Iris pigment epithelial cell (primary cell): Measurements from ENCODE around the gene PHC2.

ENCODE experiments used
- DNase-seq: peaks from one replicate; pipeline ENCODE4 v3.0.0-alpha.2; 2011; ENCODE audit warnings: low read depth

The PHC2 gene

DNA sequence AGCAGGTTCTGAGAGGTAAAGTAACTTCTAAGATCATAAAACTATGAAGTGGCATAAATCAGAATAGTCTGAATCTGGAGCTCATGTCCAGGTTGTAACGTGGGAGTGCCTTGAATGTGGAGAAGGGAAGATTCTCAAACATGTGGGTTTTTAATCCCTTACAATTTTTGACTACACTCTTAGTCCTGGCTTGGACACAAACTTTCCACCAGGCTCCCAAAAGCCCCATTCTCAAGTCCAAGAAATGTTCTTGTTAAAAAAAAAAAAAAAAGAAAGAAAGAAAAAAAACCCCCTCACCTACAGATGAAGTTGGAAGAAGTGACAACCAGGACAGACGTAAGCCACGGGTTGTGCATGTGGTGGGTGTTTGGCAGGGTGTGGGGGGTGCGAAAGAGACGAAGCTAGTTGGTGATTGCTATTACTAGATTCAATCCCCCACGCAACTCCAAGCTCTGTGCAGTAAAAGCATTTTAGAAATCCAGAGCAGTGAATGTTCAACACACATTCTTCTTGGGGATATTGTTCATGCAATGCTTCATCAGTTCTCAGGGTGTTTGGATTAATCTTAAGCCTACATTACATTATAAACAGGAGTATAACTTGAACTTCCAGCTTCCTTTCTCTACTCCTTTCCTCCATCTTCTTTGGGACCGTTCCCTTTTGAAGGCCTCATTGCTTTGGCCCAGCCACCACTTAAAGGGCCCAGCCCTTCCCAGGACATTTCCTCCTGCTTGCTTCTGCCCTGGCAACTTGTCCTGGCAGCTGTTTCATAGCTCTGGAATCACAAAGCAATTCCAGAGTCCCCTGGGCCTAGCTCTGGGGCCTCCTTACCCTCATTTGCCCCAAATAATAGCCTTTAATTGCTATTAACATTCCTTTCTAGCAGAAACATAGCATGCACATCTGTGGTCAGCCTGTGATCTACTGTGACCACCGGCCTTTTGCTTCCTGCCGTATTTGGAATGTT is 41.8 kb downstream of the PHC2 start:
- DNase-seq = peak; percentile 80

DNA sequence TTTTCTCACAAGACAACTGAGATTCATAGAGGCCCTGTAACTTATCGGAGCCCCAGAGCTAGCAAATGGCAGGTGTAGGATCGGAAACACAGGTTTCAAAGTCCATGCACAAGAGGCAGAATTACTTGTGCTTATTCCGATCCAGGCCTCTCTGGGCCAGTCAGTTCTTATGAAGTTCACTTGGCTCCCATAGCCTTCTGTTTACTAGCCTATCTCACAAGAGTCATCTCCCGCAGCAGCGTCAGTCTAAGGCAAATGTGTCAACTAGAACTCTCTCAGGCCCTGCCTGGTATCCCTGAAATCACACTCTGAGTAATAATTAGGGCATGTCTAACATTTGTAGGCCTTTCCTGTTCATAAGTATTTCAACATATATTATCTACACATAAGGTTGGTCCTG is 43.3 kb downstream of the PHC2 start:
- peak; percentile 100 for DNase-seq

DNA sequence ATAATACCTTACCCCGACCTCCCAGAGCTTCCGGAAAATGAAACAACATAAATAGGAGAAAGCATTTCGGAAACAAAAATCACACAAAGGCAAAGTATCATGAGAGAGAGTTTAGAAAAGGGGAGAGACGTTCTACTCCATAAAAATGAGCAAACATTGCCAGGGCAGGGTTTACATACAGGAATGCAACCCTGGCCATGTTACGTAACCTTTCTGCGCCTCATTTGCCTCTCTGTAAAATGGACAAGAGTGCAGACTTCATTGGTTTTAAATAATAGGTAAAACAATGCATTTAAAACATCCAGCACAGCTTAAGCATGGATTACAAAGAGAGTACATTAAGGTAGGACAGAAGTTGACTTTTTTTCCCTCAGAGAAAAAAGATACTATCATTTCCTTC is 45.6 kb downstream of the PHC2 start:
- DNase-seq = no peak

DNA sequence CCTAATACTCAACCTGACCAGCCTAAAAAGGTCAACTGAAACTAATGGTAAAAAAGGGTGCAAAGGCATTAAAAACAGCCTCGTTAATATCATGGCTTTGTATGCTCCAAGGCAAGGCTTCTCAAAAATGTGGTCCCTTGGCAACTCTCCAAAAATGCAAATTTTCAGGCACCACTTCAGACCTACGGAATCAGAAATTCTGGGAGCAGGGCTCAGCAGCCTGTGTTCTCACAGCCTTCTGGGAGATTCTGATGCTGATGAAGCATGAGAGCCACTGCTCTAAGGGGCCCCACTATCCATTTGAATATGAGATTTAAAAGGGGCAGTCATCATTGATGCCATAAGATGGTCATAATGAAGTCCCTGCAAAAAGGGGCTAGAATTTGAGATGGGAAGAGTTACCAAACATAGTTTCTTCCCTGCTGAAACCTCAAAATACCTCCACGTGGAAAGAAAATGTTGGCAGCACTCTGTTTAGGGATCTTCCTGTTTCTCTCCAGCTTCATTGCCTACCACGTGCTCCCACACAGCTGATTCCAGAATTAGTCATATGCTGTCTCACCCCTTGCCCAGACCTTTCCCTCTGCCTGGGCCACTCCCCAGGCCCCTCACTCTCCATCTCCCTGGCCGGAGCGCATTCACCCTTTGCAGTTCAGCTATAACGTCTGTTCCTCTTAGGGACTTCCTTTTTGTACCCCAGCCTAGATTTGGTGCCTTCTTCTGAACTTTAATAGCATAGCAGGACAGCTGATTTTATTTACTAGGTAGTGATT is 46.7 kb downstream of the PHC2 start:
- DNase-seq = peak; percentile 88

DNA sequence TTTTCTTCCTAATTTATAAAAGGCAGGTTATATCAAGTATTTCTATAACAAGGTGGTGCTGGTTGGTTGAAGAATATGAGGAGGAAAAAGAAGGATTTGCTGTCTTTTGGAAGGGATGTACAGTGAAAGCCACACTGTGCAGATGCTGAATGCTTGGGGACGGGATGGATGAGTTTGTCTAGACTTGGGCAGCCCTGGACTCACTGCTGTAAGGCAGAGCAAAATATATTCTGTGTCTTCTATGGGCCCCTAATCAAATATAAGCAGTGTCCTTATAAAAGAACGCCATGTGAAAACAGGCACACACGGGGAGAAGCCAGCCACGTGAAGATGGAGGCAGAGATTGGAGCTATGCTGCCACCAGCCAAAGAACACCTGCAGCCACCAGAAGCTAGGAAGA is 47.4 kb downstream of the PHC2 start:
- DNase-seq = no peak

DNA sequence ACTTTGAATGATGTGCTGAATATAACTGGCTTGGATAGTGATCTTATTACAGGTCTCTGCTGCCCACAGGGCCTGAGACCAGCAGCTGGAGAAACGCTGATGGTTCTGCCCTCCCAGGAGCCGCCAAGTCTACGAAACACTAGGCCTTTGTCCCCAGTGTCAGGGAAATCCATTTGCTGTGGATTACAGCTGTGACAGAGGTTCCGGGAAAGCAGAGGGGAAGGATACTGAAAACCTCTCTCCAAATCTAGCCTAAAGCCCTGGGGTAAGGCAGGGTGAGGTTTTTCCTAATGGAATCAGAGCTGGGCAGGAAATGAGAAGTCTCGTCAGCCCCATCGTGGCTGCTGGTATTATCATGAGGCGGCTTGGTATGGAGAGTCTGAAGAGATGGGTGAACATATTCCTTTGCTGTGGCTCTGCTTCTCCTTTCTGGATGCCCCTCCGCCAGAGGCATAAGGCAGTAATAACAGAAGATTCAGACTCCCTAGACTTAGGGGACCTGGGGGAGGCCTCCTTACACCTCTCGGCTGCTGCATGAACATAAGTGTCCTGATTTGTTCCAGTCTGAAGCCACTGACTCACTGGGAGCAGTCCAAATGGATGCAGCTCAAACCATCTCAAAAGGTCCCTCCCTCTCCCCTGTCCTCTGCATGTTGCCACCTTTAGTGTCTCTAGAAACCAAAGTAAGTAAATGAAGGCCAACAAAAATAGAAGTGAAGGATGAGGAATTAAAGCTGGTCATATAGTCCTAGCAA is 48.1 kb downstream of the PHC2 start:
- DNase-seq = no peak

DNA sequence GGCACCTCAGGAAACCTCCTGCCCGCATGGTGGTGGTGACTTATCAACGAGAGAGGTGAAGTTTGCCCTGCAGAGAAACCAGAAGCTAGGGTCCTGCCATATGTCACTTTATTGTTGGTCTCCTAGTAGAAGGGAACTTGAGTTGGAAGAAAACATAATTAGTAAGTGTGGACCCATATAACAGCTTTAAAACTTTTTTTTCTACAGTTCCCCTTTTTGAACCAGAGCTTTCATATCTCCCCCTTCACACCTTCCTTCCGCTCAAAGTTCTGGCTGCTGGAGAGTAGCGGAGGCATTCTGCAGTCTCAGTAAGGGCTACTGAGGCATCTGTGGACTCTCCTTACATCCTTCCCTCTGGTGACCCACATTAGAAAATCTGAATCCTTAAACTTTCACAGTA is 48.9 kb downstream of the PHC2 start:
- no peak for DNase-seq

DNA sequence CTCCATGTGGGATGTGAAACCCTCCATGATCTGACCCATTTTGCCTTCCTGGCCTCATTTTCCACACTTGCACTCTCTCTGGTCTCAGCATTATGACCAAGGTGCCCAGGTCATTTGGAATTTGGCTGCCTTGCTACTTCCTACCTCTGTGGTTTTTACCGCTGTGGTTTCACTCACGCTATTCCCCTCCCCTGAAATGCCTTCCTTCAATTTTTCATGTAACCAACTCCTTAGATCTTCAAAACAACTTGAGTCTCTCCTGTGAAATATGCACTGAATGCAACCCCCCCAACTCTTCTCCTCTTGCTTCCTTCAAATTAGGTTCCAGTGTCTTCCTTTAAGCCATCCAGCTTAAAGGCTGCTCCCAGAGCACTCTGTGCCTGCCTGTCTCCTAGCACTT is 50.1 kb downstream of the PHC2 start:
- DNase-seq = no peak

DNA sequence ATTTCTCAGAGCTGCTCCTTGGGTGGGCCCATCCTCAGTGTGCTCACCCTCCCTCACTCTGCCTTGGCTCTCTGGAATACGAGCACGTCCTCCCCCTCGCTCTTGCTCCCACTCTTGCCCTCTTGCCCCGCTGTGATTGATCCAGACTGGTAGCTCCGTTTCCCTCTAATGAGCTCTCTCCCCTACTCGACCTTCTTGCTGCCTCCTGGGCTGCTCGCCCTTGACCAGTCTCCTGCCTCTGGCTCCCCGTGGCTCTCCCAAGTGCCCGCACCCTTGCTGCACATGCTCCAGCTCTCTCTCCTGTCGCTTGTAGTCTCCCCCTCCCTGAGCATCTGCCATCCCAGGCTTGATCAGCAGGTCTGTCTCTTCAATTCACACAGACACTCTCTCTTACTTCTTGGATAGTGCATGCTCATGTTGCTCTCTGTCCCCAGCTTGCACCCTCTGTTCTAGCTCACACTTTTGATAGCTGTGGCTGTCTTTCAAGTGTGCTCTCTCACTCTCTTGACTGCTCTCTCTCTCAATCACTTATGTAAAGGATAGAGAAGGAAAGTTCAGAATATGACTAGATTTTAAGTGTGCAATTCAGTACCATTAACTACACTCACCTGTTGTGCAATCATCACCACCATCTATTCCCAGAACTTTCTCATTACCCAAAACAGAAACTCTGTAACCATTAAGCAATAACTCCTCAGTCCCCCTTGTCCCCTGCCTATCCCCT is 51.1 kb downstream of the PHC2 start:
- no peak for DNase-seq

DNA sequence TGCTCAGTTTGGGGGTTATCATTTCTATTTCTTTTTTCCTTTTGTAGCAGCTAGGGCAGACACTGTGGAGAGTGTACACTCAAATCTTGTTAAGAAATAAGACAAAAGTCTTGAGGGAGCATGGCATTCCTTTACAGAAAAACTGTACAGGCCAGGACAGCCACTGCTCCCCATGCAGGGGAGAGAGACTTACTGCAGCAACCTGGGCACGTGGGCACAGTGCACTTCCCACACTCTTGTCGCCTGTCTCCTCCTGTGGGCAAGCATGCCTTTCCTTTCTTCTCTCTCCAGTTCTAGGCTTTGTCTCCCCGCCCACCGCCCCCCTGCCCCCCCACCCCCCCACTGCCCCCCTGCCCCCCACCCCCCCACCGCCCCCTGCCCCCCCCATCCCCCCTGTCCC is 51.9 kb downstream of the PHC2 start:
- no peak for DNase-seq

DNA sequence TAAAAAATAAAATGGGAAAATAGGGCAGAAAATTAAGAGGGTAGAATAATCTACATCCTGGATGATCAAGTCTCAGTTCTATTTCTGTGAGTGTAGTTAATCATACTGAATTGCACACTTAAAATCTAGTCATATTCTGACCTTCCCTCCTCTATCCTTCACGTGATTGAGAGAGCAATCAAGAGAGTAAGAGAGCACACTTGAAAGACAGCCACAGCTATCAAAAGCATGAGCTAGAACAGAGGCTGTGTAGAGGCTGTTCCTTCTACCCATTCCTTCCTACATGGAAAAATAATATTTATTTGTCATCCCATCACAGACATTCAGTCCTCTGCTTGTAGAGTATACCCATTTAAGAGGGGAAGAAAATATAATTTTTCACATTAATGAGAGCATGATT is 52.4 kb downstream of the PHC2 start:
- DNase-seq = no peak

DNA sequence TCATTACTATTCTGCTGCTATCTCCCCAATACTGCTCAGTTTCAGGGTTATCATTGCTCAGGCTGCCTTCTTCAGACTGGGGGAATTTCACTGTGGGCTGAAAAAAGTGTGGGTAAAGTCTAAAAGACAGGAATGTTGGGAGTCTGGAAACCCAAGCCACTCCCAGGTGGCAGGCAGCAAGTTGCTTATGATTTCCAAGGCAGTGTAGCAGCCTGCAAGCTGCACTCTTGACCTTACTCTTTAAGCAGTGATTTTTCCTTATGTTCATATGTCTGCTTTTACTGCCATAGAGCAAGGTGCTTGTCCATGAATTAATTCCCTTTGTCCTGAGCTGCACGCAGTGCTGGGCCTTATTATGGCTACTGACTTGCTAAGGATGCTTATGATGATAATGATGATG is 53.1 kb downstream of the PHC2 start:
- DNase-seq = no peak

DNA sequence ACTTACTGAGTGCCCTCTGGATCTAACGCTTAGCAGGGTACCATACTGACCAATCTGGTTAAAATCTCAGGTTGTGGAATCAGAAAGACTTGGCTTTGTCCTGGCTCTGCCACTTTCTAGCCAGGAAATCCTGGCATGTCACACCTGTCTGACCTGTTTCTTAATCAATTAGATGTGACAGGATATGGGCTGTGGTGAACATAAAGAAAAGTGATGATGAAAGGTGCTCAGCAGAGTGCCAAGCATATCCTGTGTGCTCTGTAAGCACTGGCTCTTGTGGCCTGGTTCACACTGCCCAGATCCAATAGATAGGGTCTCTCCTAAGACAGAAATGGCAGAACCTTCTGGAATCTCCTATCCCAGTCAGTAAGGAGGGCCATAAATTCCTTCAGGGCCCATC is 53.9 kb downstream of the PHC2 start:
- DNase-seq = no peak

DNA sequence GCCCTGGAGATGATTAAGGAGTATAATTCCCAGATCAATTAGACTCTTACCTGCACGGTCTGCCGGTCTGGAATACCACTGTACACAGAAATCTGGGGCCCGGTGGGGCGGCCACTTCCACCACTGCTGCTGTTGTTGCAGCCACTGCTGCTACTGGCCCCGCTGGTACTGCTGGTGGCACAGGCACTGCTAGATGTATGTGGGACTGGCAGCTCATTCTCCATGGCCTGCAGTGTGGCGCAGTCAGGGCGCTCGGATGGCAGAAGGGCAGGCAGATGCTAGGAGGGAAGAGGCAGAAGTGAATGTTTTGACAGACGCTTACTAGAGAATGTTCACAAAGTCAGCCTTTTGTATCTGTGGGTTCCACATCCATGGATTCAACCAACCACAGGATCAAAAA is 55.6 kb downstream of the PHC2 start:
- DNase-seq = no peak

DNA sequence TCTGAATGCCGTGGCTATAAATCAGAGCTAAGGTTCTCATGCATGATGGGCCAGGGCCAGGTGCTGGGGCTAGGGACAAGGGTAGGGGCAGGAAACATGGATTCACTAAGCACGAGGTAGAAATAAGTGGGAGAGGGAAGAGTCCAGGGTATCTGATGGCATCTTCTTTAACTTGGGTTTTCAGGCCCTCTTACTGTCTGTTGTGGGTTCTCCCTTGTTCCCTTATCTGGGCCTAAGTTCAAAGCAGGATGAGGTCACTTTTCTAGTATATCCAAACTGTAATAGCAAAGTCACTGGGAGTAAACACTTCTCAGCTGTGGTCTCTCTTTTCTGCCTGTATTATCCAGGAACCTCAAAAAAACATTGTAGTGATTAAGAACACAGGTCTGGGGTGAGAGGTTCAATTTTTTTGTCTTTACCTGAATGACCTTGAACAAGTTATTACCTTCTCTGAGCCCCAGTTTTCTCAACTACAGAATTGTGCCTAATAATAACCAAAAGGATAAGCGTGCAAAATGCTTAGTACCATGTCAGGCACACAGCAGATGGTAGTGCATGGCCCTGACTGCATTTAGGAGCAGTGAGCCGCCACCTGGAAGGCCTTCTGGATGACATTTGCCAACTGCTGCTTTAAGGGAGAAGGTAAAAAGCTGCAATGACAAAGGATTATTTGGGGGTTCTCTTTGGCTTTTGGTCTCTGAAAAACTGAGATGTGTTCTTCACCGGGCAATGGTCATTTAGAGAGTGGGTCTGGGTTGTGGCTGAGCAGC is 56.4 kb downstream of the PHC2 start:
- DNase-seq = peak; percentile 87

DNA sequence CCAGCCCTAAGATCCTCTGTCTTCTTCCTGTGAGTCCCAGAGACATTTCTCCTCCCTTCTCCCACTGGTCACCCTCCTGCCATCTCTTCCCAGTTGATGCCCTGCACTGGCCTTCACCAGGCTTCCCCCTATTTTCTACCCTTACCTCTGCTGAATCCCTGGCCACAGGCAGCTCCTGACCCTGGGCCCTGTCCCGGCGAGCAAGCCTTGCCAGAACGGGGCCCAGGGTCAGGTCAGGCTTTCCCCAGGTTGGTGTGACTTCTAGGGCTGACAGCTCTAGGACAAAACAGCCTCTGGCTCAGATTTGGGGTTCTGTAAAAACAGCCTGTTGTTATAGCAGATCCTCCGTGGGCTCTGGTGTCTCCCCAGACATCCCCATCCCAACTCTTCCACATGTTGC is 57.3 kb downstream of the PHC2 start:
- no peak for DNase-seq

DNA sequence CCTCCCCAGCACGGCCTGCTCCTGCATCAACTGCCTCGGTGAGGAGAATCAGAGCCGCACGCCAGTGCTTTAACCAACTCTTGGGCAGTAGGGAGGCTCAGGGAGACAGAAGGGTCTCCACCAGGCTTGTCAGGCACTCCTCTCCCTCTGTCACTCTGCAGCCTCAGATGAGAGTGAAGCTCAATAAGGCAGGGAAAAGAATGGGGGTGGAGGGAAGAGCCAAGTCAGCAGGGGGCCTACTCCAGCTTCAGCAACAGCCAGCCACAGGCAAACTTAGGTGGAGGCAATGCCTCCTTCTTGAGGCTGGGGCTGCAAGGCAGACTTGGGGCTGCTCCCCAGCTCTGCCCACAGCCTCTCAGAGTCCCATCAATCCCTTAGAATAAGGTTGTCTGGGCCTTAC is 58.2 kb downstream of the PHC2 start:
- DNase-seq = no peak

DNA sequence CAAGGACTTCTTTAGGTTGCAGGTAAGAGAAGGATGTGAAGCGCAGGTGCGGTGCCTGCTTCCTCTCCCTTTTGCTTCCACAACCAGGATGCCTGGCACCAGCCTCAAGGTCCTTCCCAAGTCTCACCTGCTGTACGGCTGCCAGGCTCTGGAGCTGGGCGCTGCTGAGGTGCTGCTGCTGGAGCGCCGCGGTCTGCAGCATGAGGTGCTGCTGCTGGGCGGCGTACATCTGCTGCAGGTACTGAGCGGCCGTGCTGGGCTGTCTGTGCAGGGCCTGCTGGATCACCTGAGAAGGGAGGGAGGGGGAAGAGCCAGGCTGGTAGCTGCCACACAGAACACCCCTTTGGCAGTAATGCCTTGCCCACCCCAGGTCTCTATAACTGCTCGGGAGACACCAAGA is 58.7 kb downstream of the PHC2 start:
- DNase-seq = no peak

DNA sequence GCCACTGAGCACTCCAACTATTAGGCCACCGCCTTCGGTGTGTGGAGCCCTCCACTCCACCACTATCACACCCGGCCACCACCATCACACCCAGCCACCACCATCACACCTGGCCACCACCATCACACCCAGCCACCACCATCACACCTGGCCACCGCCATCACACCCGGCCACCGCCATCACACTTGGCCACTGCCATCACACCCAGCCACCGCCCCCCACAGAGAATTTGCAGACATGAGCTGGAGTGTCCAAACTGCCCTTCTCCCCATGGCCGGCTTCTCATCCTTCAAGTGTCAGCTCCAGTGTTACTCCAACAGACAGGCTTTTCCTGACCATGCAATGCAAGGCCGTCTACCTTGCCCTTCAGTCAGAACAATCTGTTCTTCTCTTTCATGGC is 59.6 kb downstream of the PHC2 start:
- DNase-seq = no peak

DNA sequence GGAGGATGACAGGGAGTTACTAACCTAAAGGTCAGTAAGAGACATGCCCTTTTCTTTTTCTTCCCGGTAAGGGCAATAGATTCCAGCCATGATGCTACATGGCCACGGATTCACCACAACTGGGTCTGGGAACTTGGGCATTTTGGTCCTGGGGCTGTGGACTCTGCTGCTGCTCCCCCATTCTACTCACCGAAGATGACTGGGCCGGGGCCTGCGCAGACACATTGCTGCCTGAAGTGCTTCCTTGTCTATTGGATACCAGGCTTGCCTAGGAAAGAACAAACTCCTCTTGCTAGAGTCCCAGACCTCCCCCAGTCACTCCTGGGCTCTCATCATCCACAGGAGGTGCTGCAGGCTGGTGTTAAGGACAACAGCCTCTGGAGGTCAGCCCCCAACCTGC is 60.1 kb downstream of the PHC2 start:
- no peak for DNase-seq

DNA sequence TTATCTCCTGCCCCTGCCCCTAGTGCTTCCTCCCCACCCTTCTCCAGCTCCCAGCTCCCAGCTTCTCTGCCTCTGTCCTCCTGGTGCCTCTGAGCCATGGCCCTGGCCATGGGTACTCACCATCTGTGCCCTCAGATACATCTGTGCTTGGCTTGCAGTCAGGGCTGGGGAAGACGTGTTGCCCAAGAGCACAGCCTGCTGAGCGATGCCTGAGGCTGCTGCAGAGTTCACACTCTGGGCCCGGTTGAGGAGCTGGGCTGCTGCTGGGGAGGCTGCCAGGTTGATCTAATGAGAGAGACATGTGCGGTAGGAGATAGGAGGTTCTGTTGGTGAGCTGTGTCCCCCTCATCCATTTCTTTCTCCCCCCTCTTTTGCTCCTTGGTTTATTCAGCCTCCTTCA is 60.6 kb downstream of the PHC2 start:
- DNase-seq = peak; percentile 86
